HG03521 (cell line): Measurements from ENCODE around the gene PER3.

ENCODE experiments used
- ATAC-seq: cut with Tn5 transposase; IDR thresholded peaks from one replicate; pipeline ENCODE4 v1.9.1; 2021; ENCODE audit warnings: mild to moderate bottlenecking, moderate library complexity; ENCODE audit not compliant: unreplicated experiment

The PER3 gene

GRCh38 chr1:7869136-7869920, 85.2 kb downstream of the PER3 start:
- ATAC-seq = no peak

- ATAC-seq = no peak
Observed at GRCh38 chr1:7871136-7871535, 87.0 kb downstream of the PER3 start.

GRCh38 chr1:7873801-7874795, 90.0 kb downstream of the PER3 start:
- no peak for ATAC-seq

- ATAC-seq = no peak
Observed at GRCh38 chr1:7878027-7878426, 93.9 kb downstream of the PER3 start.

- no peak for ATAC-seq
Observed at GRCh38 chr1:7879228-7879627, 95.1 kb downstream of the PER3 start.

- ATAC-seq = no peak
Observed at GRCh38 chr1:7884757-7885156, 100.7 kb downstream of the PER3 start.

- ATAC-seq = no peak
Observed at GRCh38 chr1:7885513-7886404, 101.7 kb downstream of the PER3 start.

- ATAC-seq = no peak
Observed at GRCh38 chr1:7886405-7886745, 102.3 kb downstream of the PER3 start.

GRCh38 chr1:7888248-7889081, 104.4 kb downstream of the PER3 start:
- ATAC-seq = no peak

GRCh38 chr1:7890853-7891252, 106.8 kb downstream of the PER3 start:
- no peak for ATAC-seq

- no peak for ATAC-seq
Observed at GRCh38 chr1:7891804-7892203, 107.7 kb downstream of the PER3 start.

- no peak for ATAC-seq
Observed at GRCh38 chr1:7893529-7894180, 109.6 kb downstream of the PER3 start.
